ENCODE results near the gene RBM39. TPM values are rescaled to one million over a fixed set of nuclear protein-coding genes. Genes with fewer than 3 reads are reported as not detected.

Gene RBM39
- total and polyA plus RNA-seq, 9 of the 15 experiments (the other 6 are each of a cell fraction or from before 2014, with no cell fraction given) = 143 to 319 (median 228) TPM

GRCh38 chr20:35744492-35744841, 2.4 kb upstream of the RBM39 start (continued):
- TF ChIP-seq MGA (IDR thresholded peaks at IDR 0.05) = peak; percentile 22
- 0 out of 2 replicates have a peak, but pooled peaks have one; percentile 1 for TF ChIP-seq ADNP (tag; IDR thresholded peaks at IDR 0.05)
- TF ChIP-seq CHD4 (IDR thresholded peaks at IDR 0.05; ENCODE audit: insufficient read depth, insufficient replicate concordance, low read depth, low read length, poor library complexity, severe bottlenecking) = peak; percentile 24
- TF ChIP-seq KDM1A (IDR thresholded peaks at IDR 0.05) = peak; percentile 28 to 47; a peak in 2 of 4 replicates
